NOMO-1 treated with DMSO at 0.1 percent for 48 hours (cell line): ENCODE data around the gene DTX3L.
"Not testable (repeated sequence)": the region's sequence is repeated elsewhere in the genome, so short reads cannot be mapped to it uniquely, and the experiment has no call there.

ENCODE experiments used
- DNase-seq: peaks from one replicate; lab custom pipeline; 2025; ENCODE audit not compliant: unreplicated experiment; lab: John Stamatoyannopoulos, UW

The DTX3L gene

GRCh38 chr3:122560680-122561079 lies 3.5 kb upstream of the DTX3L start:
- DNase-seq: peak; percentile 56

- no peak for DNase-seq
Observed at GRCh38 chr3:122562923-122563716, 1.0 kb upstream of the DTX3L start.

- DNase-seq: peak; percentile 5
Observed at GRCh38 chr3:122563717-122564025, 467 bp upstream of the DTX3L start.

GRCh38 chr3:122568131-122568530 lies 4.0 kb downstream of the DTX3L start:
- not testable (repeated sequence) for DNase-seq

- no peak for DNase-seq
Observed at GRCh38 chr3:122568755-122569154, 4.6 kb downstream of the DTX3L start.

GRCh38 chr3:122572940-122573412 lies 8.8 kb downstream of the DTX3L start:
- DNase-seq: peak; percentile 82

GRCh38 chr3:122576174-122576940 lies 12.2 kb downstream of the DTX3L start:
- DNase-seq: no peak

GRCh38 chr3:122577409-122578031 lies 13.4 kb downstream of the DTX3L start, which contains the start of gene PARP15:
PARP15 (plus strand) TSS chr3:122577650; CDS start chr3:122577668, 18 bp downstream.
- DNase-seq: no peak

GRCh38 chr3:122578069-122578740 lies 14.1 kb downstream of the DTX3L start:
- peak; percentile 12 for DNase-seq

GRCh38 chr3:122580470-122580869 lies 16.3 kb downstream of the DTX3L start:
- DNase-seq: no peak

- no peak for DNase-seq
Observed at GRCh38 chr3:122581622-122582021, 17.5 kb downstream of the DTX3L start.

GRCh38 chr3:122582390-122582789 lies 18.3 kb downstream of the DTX3L start:
- no peak for DNase-seq

- no peak for DNase-seq
Observed at GRCh38 chr3:122586098-122586497, 22.0 kb downstream of the DTX3L start.

- no peak for DNase-seq
Observed at GRCh38 chr3:122586773-122587485, 22.8 kb downstream of the DTX3L start.

- DNase-seq: no peak
Observed at GRCh38 chr3:122587572-122587971, 23.4 kb downstream of the DTX3L start.

- DNase-seq: peak; percentile 70
Observed at GRCh38 chr3:122589297-122589696, 25.2 kb downstream of the DTX3L start.

GRCh38 chr3:122590610-122591009 lies 26.5 kb downstream of the DTX3L start:
- DNase-seq: no peak

GRCh38 chr3:122594025-122594424 lies 29.9 kb downstream of the DTX3L start:
- no peak for DNase-seq

- no peak for DNase-seq
Observed at GRCh38 chr3:122598151-122598550, 34.0 kb downstream of the DTX3L start.

- DNase-seq: no peak
Observed at GRCh38 chr3:122598556-122598955, 34.4 kb downstream of the DTX3L start.
